Measurements from ENCODE around the gene KRT82. TPM values are rescaled to one million over a fixed set of nuclear protein-coding genes. Genes with fewer than 3 reads are reported as not detected.

KRT82 gene
- total RNA-seq, 4 donors from 2014 or later = not detected

GRCh38 chr12:52392465-52393007, 13.6 kb downstream of the KRT82 start:
- H3K36me3 ChIP-seq = no peaks in the 10 kb centered on the region
- intact Hi-C loops (cut with DNase I) = loop anchor here (10.0 kb wide), 1 partner anchor 102 kb away; the partner anchor contains the start of gene KRT6A
- no peak overlapping the region for H3K27ac ChIP-seq
- no peak overlapping the region for H3K4me3 ChIP-seq
- WGBS, 2 donors = 50 to 66% methylated on average over 7 of the region's 7 CpGs
- TF ChIP-seq CTCF (IDR thresholded peaks at IDR 0.05) (no peak), POLR2A (IDR thresholded peaks at IDR 0.05) (no peak)
- H3K27me3 ChIP-seq = peaks cover 0 to 5% (median 0%) of the 10 kb centered on the region in 4 donors
- no peaks in the 10 kb centered on the region for H3K9me3 ChIP-seq
- no peak for DNase-seq
- H3K4me1 ChIP-seq = peaks cover 6 to 61% (median 39%) of the 10 kb centered on the region in 3 donors

- no peaks in the 10 kb centered on the region for H3K36me3 ChIP-seq
- peaks cover 0 to 5% (median 0%) of the 10 kb centered on the region in 4 donors for H3K27me3 ChIP-seq
- no peak for DNase-seq
- H3K4me3 ChIP-seq = no peak overlapping the region
- peak overlapping the region in 1 of 4 donors; percentile 4 for H3K27ac ChIP-seq
- TF ChIP-seq CTCF (IDR thresholded peaks at IDR 0.05) (no peak), POLR2A (IDR thresholded peaks at IDR 0.05) (no peak)
- no peaks in the 10 kb centered on the region for H3K9me3 ChIP-seq
- WGBS, 2 donors = 21 to 29% methylated on average over 1 to 4 of the region's 4 CpGs
- H3K4me1 ChIP-seq = peaks cover 6 to 60% (median 39%) of the 10 kb centered on the region in 3 donors
- intact Hi-C loops (cut with DNase I) = loop anchor here (10.0 kb wide), 1 partner anchor 103 kb away; the partner anchor contains the start of gene KRT6A
These were observed 14.5 kb downstream of the KRT82 start for GRCh38 chr12:52391618-52392002.

GRCh38 chr12:52390739-52391617, 15.2 kb downstream of the KRT82 start:
- DNase-seq = no peak
- TF ChIP-seq CTCF (IDR thresholded peaks at IDR 0.05) (peak in 5 of 6 experiments; percentile 34 to 82 (median 60)), POLR2A (IDR thresholded peaks at IDR 0.05) (no peak)
- H3K4me1 ChIP-seq = peaks cover 6 to 54% (median 35%) of the 10 kb centered on the region in 3 donors
- peak overlapping the region in 3 of 4 donors; percentile 25 to 54 (median 26) for H3K27ac ChIP-seq
- H3K27me3 ChIP-seq = peaks cover 0 to 5% (median 0%) of the 10 kb centered on the region in 4 donors
- H3K4me3 ChIP-seq = no peak overlapping the region
- H3K9me3 ChIP-seq = no peaks in the 10 kb centered on the region
- intact Hi-C loops (cut with DNase I) = loop anchor here (10.0 kb wide), 1 partner anchor 104 kb away; the partner anchor contains the start of gene KRT6A
- WGBS, 2 donors = 72% methylated on average over 8 of the region's 11 CpGs; no CpG with 5 or more reads in 1 of the 2 donors
- no peaks in the 10 kb centered on the region for H3K36me3 ChIP-seq

- no peak for TF ChIP-seq CTCF (IDR thresholded peaks at IDR 0.05)
- TF ChIP-seq POLR2A (IDR thresholded peaks at IDR 0.05) = no peak
- no peak for DNase-seq
- H3K27ac ChIP-seq = peak overlapping the region; percentile 5 to 54 (median 30)
- peaks cover 6 to 51% (median 34%) of the 10 kb centered on the region in 3 donors for H3K4me1 ChIP-seq
- H3K9me3 ChIP-seq = no peaks in the 10 kb centered on the region
- intact Hi-C loops (cut with DNase I) = loop anchor here (10.0 kb wide), 2 partner anchors 105 to 185 kb away; partner anchors contain the start of genes KRT6A and KRT74
- WGBS, 2 donors = 29 to 36% methylated on average over 6 of the region's 9 CpGs
- H3K27me3 ChIP-seq = peaks cover 0 to 5% (median 0%) of the 10 kb centered on the region in 4 donors
- H3K36me3 ChIP-seq = no peaks in the 10 kb centered on the region
- H3K4me3 ChIP-seq = no peak overlapping the region
These were observed 16.6 kb downstream of the KRT82 start for GRCh38 chr12:52389313-52390207.
